T-helper 9 cell (primary cell): ENCODE data around the gene PHKA1.
"Not testable (repeated sequence)": the region's sequence is repeated elsewhere in the genome, so short reads cannot be mapped to it uniquely, and the experiment has no call there.

Experiments used
- DNase-seq: peaks from one replicate; pipeline ENCODE4 v3.0.0-alpha.2; 2020

Gene PHKA1

DNA sequence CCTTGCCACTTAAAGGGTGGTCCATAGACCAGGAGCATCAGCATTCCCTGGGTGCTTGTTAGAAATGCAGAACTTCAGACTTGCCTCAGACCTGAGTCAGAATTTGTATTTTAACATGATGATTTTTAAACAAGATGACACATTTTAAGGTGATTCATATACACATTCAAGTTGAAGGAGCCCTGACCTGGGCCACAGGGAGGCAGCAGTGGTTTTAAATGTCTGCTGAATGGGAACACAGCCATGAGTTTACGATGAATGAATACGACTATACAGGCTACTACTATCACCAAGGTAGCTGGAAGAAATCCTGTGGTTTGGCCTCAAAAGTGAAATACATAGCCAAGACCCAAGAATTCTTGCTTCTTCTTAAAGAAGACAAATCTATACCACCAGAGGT lies 144.3 kb downstream of the PHKA1 start:
- DNase-seq: no peak

DNA sequence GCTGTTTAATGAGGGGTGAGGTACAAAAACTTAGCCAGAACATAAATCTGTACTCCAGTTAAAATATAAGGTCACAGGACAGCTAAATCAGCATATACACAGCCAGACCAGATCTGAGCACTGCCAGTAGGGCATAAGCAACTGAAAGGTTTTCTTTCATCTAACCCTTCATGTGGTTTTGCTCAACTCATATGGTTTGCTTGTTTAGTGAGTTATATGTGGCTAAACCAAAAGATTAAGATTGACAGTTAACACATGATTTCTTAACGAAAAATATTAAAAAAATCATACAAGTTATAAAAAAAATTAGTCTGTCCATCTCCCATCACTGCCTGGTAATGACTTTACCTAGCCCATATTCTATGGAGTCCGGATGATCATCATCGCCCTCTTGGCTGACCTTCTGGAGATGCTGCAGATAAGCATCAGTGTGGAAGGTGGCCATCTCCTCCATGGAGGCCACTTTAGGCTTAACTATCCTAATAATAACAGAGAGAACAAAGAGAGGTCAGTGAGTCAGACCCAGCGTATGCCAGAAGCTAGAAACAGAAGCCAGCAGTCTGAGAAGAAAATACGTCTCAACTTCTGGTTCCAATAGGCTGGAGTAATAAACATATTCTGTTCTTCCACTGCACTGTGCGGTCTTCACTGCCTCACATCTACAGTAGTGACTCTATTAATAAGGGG lies 145.6 kb downstream of the PHKA1 start:
- no peak for DNase-seq

DNA sequence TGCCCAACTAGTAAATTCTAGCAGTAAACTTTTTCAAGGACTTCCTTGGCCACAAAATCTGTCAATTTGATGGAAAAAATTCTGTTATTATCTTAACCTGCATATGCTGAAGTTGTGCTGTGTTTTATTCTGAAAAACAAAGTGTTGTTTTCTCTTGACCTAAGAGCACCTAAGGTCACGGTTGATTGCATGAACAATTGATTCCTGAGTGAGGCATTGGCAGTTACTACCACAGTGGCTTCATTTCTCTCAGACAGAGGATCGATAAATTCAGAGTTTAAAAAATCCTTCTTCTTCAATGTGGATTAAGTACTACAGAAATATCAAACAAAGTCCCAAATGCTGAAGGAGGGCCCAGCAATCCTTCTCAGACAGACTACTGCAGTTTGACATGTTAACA lies 147.7 kb downstream of the PHKA1 start:
- DNase-seq: no peak

DNA sequence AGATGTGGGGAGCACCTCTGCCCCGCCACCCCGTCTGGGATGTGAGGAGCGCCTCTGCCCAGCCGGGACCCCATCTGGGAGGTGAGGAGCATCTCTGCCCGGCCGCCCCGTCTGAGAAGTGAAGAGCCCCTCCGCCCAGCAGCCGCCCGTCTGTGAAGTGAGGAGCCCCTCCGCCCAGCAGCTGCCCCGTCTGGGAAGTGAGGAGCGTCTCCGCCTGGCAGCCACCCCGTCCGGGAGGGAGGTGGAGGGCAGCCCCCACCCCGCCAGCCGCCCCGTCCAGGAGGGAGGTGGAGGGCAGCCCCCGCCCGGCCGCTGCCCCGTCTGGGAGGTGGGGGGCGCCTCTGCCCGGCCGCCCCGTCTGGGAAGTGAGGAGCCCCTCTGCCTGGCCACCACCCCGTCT lies 154.5 kb downstream of the PHKA1 start:
- not testable (repeated sequence) for DNase-seq

GRCh38 chrX:72554448-72555140 lies 159.5 kb downstream of the PHKA1 start:
- DNase-seq: no peak

- not testable (repeated sequence) for DNase-seq
Measured at GRCh38 chrX:72552443-72552842, 161.7 kb downstream of the PHKA1 start.

- no peak for DNase-seq
Measured at GRCh38 chrX:72545990-72546389, 168.1 kb downstream of the PHKA1 start.

GRCh38 chrX:72540318-72540717 lies 173.8 kb downstream of the PHKA1 start:
- no peak for DNase-seq

DNA sequence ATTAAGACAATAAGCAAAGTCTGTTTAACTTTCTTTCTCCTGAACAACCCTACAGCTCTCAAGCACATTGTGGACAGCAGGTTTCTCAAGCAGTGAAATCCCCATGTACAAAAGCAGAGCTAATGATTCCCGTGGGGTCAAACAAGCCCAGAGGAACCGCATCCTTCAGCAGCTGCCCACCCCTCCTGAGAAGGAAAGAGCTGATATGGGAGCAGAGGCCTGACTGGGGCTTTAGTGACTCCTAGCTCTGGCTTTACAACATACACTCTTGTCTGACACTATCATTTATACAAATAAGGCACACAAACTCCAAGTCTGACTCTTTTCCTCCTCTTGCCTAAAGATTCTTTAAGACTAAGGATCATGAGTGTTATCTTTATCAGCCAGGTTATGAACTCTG lies 174.3 kb downstream of the PHKA1 start:
- no peak for DNase-seq

DNA sequence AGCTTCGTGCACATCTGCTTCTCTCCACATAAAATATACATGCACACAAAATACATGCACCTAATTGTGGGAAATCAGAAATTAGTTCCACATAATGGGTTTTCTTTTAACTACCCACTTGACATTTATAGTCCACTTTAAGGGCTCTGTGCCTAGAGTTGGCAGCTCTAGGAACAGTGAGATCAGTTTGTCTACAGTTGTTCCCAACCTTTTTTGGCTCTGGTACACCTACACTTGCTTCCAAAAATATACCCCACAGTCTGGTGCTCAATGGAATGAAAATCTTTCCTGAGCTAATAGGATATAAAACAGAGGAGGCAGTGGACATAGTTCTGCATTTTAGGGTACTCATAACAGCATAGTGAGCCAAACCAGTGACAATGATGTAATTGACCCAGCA lies 177.6 kb downstream of the PHKA1 start:
- no peak for DNase-seq

DNA sequence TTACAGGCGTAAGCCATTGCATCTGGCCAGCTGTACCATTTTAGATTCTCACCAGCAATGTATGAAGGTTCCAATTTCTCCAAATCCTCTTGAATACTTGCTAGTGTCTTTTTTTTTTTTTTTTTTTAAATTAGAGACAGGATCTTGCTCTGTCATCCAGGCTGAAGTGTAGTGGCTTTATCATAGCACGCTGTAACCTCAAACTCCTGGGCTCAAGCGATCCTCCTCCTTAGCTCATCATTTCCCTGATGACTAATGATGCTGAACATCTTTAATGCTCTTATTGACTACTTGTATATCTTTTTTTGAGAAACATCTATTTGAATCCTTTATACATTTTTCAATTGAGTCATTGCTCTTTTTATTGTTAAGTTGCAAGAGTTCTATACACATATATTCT lies 181.7 kb downstream of the PHKA1 start:
- DNase-seq: no peak
